GOT3 (cell line): ENCODE results near the gene CDH13.

Source experiments
- DNase-seq: peaks from one replicate; lab custom pipeline; 2025; ENCODE audit warnings: mixed read lengths; lab: John Stamatoyannopoulos, UW

Gene CDH13

DNA sequence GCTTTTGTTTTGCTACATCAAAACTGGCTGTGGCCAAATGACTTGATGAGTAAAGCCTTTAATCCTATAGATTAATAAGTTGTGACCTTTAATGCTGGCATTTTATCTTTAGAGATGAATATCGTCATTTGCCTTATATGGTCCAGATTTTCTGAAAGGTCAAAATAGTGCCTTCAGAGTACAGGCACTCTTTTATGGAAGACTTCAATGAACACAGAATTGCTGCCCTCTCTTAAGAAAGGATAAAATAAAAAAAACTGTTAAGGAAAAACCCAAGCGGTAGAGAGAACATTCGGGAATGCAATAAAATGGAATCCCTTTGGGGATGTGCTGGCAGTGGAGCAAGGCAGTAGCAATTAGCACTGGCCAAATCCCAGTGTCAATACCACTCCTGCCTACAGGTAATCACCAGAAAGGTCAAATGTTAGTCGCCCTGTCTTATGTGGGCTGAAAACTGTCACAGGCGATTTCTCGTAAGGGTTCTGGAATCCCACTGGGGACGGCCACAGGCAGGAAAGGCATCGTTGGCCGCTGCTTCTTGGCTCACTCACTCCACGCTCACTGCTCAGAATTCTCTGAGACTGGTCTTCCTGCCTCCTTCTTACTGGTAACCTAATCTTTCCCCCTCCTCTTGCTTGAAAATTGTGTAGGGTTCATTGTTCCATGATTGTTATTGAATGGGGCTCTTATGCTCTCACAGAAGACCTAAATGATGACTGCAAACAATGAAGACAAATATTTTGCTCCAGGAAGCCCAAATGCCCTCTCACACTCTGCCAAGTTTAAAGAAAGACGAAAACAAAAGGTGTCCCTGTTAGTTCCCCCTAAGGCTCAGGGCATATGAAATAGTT, 1135.6 kb downstream of the CDH13 start:
- DNase-seq, result no peak

- no peak for DNase-seq
These were observed 1136.2 kb downstream of the CDH13 start for GRCh38 chr16:83762992-83763358.

GRCh38 chr16:83768986-83769385, 1142.2 kb downstream of the CDH13 start:
- no peak for DNase-seq

GRCh38 chr16:83769397-83770008, 1142.7 kb downstream of the CDH13 start:
- DNase-seq, result no peak

- no peak for DNase-seq
These were observed 1144.7 kb downstream of the CDH13 start for GRCh38 chr16:83771306-83771942.

DNA sequence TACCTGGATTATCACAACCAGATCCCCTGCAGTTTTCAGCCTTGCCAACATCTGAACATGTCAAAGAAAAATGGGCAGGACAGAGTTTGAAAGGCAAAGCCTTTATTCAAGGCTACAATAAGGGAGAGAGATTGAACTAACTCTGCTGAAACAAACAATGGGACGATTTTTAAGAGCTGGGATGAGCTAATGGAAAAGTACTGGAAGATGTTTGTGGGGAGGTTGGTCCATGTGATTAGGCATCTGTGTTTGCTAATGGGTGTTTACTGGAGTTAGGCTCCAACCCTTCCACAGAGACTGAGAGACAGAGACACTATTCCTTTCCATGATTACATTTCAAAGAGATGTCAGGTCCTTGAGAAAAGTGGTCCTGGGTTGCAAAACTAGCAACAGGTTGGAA, 1146.0 kb downstream of the CDH13 start:
- DNase-seq, result no peak

DNA sequence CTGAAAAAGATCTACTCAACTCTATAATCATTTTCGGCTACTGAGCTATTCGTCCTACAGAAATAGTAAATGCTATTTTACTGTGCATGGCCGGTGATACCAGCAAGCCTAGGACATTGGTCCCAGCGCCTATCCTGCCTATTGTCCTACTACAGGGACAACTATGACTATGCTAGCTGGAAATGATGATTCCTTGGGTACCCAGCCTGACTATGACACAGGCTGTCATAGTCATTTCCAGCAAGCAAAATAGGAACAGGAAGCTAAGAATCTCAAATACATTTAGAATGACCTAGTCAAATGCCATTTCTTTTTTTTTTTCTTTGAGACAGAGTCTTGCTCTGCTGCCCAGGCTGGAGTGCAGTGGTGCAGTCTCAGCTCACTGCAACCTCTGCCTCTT, 1147.3 kb downstream of the CDH13 start:
- DNase-seq, result no peak

DNA sequence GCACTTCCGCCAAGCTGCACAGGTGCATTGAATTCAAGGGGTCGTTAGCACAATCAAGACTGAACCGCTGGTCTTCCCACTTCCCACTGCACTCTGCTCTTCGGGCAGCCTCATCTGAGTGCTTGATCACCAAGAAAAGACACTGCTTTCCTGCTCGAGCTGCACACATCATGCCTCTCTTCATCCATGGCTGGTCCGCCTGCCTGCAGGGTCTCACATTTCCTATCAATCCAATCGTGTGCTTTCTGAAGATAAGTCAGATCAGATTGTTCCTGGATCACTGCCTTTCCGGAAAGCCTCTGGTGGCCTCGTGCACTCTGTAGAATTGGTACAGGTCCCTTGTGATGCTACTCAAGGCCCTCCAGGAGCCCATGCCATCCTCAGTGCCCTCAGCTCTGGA, 1150.2 kb downstream of the CDH13 start:
- no peak for DNase-seq

GRCh38 chr16:83779886-83780285, 1153.1 kb downstream of the CDH13 start:
- DNase-seq, result no peak

DNA sequence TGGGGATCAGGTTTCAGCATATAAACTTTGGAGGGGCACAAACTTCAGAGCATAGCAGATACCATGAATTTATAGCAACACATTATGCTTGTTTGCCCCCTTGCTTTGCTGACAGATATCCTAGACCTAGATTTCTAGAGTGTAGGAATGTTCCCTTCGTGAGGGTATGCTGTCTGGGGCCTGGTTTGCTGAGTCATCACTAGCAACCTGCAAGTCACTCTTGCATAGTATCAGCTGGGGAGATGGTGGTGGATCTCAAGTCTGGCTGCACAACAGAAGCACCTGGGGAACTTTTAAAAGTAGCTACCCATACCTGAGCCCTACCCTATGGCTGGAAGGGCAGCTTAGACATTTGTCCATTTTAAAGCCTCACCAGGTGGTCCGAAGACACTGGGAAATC, 1158.7 kb downstream of the CDH13 start:
- no peak for DNase-seq

GRCh38 chr16:83789642-83790401, 1163.1 kb downstream of the CDH13 start:
- DNase-seq, result no peak

GRCh38 chr16:83791916-83792315, 1165.1 kb downstream of the CDH13 start:
- DNase-seq, result no peak

GRCh38 chr16:83792391-83792790, 1165.6 kb downstream of the CDH13 start:
- no peak for DNase-seq

DNA sequence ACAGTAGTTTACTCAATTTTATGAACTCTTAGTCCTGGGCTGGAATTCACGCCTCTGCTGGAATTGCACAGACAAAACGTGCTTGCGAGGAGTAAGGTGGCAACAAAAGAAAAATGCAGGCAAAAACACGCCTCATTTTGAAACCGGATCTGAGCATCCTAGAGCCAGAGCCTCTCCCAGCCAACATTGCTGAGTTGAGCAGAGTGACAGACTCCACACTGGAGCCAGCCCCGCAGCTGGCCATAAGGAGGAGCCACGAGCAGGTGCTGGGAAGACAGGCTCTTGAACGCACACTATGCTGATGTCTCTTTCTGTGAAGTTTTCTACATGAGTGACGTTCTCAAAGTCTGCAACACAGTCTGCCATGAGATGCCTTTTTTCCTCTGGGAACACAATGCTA, 1166.4 kb downstream of the CDH13 start:
- DNase-seq, result no peak

GRCh38 chr16:83794860-83795554, 1168.2 kb downstream of the CDH13 start:
- no peak for DNase-seq

DNA sequence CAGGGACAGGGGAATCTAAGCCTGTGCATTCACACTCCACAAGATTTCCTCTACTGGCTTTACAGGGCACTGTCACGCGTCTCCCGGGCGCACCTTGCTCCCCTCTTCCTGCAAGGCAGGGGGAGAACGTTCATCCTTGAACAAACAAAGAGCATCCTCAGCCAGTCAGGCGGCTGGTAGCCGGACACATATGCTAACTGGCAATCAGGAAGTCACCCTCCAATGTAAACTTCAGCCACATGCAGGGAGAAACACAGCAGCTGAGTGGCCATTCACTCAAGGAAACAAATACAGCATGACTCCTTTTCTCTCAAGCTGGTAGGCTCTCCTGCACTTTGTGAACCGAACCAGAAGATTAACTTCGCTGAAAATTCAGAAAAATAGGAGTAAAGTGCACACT, 1170.2 kb downstream of the CDH13 start:
- no peak for DNase-seq

DNA sequence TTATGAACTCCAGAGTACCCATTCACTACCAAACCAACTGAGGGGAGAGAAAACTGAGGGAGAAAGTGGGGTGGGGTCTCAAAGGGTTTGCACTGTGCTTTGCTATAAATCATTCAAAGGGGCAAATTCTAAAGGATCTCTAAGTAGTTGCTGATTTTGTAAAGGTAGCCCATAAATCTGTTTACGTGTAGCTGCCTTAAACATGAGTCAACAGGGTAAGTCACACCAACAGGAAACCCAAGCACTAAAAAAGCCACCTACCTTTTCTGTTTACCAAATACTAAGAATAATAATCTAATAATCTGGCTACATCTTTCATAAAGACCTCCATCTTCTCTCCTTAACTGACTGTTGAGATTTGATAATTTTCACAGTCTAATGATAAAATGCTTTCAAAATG, 1172.6 kb downstream of the CDH13 start:
- DNase-seq, result no peak

DNA sequence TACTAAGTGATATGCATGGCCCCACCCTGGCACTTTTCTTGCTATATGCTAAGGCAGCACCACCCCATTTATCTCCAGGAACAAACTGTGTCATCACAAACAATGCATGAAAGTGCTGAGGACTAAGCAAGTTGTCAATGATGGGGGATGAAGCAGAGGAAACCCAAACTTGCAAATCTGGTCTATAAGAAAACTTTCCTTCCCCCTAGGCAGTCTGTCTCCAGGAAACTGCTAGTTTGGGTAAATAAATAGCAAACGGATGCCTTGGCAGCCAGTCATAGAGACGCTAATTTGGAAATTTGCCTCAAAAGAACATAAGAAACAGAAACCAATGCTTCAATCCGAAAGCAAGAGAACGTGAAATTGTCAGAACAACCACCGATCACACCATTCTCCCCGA, 1175.4 kb downstream of the CDH13 start:
- no peak for DNase-seq

- DNase-seq, result no peak
These were observed 1175.9 kb downstream of the CDH13 start for GRCh38 chr16:83802554-83803205.

DNA sequence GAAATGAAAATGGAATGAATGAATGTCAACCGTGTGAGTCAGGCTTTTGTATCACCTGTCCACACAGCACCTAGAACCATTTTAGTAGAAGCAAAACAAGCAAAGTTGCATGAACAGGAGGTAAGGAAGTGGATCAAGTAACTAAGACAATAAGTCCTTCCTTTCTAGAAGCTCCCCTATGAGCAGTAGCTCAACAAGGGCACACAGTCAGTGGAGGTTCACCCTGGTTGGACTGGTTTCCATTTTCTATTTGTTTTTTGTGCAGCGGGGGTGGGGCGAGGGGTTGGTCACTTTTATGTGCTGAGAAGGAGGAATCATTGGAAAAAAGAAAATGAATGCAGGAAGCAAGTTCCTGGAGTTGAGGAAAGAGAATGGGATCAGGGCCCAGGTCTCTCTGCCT, 1177.0 kb downstream of the CDH13 start:
- DNase-seq, result no peak

DNA sequence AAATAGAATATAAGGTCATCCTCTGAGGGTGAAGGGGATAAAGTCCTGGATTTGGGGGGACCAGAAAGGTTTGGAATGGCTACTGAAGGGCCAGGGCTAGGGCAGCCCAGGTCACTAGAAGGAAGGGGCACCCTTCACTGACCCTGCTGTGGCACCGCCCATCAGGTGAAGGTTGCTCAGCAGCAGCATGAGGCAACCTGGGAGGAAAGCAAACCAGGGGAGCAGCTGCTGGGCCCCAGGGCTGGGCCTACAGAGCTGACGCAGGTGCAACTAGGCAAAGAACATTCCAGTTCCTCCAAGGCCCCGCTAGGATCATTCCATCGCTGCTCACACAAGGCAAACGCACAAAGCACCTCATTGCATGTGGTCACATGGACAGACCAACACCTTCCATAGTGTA, 1177.6 kb downstream of the CDH13 start:
- DNase-seq, result no peak
